Measurements from ENCODE around the gene GJC2. TPM values are rescaled to one million over a fixed set of nuclear protein-coding genes. Genes with fewer than 3 reads are reported as not detected.
"Not testable (repeated sequence)": the region's sequence is repeated elsewhere in the genome, so short reads cannot be mapped to it uniquely, and the experiment has no call there.

GJC2 gene
- total and polyA plus RNA-seq, 2 donors, result 4.0 to 5.4 TPM

GRCh38 chr1:228172591-228173527 is 23.1 kb downstream of the GJC2 start:
- no peak overlapping the region for H3K27ac ChIP-seq (ENCODE audit: low read depth)

GRCh38 chr1:228173528-228174481 is 24.1 kb downstream of the GJC2 start:
- 63% methylated on average over 36 of the region's 69 CpGs for WGBS
- not testable (repeated sequence) for H3K27ac ChIP-seq (ENCODE audit: low read depth)

More at GRCh38 chr1:228172591-228173527, 23.1 kb downstream of the GJC2 start:
- no peak overlapping the region for H3K4me3 ChIP-seq (ENCODE audit: low read depth, low read length)
- no peak for DNase-seq (ENCODE audit: extremely low spot score)
- 85% methylated on average over 21 of the region's 21 CpGs for WGBS
- no peaks in the 10 kb centered on the region for H3K4me1 ChIP-seq (ENCODE audit: insufficient read depth)
- peaks cover 1% of the 10 kb centered on the region for H3K36me3 ChIP-seq (ENCODE audit: insufficient read depth)

GRCh38 chr1:228174482-228175315 is 25.0 kb downstream of the GJC2 start:
- WGBS, result 90% methylated on average over 52 of the region's 52 CpGs
- H3K27ac ChIP-seq (ENCODE audit: low read depth), result no peak overlapping the region
- DNase-seq (ENCODE audit: extremely low spot score), result no peak

More at GRCh38 chr1:228173528-228174481, 24.1 kb downstream of the GJC2 start:
- not testable (repeated sequence) for H3K4me1 ChIP-seq (ENCODE audit: insufficient read depth); H3K4me3 ChIP-seq (ENCODE audit: low read depth, low read length); H3K36me3 ChIP-seq (ENCODE audit: insufficient read depth); DNase-seq (ENCODE audit: extremely low spot score)

GRCh38 chr1:228175316-228176023 is 25.7 kb downstream of the GJC2 start:
- WGBS, result 92% methylated on average over 18 of the region's 18 CpGs
- peaks cover 1% of the 10 kb centered on the region for H3K36me3 ChIP-seq (ENCODE audit: insufficient read depth)
- no peak overlapping the region for H3K4me3 ChIP-seq (ENCODE audit: low read depth, low read length)
- H3K27ac ChIP-seq (ENCODE audit: low read depth), result no peak overlapping the region
- DNase-seq (ENCODE audit: extremely low spot score), result no peak
- H3K4me1 ChIP-seq (ENCODE audit: insufficient read depth), result no peaks in the 10 kb centered on the region

More at GRCh38 chr1:228174482-228175315, 25.0 kb downstream of the GJC2 start:
- Histone ChIP-seq H3K4me3 (ENCODE audit: low read depth, low read length) (no peak overlapping the region), H3K4me1 (ENCODE audit: insufficient read depth) (no peaks in the 10 kb centered on the region), H3K36me3 (ENCODE audit: insufficient read depth) (peaks cover 1% of the 10 kb centered on the region)

- Histone ChIP-seq H3K4me1 (ENCODE audit: insufficient read depth) (no peaks in the 10 kb centered on the region), H3K36me3 (ENCODE audit: insufficient read depth) (peaks cover 1% of the 10 kb centered on the region), H3K27ac (ENCODE audit: low read depth) (no peak overlapping the region), H3K4me3 (ENCODE audit: low read depth, low read length) (no peak overlapping the region)
- WGBS, result 94% methylated on average over 4 of the region's 4 CpGs
- no peak for DNase-seq (ENCODE audit: extremely low spot score)
Observed at GRCh38 chr1:228176024-228176395, 26.3 kb downstream of the GJC2 start.

GRCh38 chr1:228176461-228177182 is 26.9 kb downstream of the GJC2 start:
- 88% methylated on average over 19 of the region's 19 CpGs for WGBS
- H3K27ac ChIP-seq (ENCODE audit: low read depth), result no peak overlapping the region
- peaks cover 1% of the 10 kb centered on the region for H3K36me3 ChIP-seq (ENCODE audit: insufficient read depth)
- H3K4me3 ChIP-seq (ENCODE audit: low read depth, low read length), result no peak overlapping the region
- DNase-seq (ENCODE audit: extremely low spot score), result no peak
- no peaks in the 10 kb centered on the region for H3K4me1 ChIP-seq (ENCODE audit: insufficient read depth)

GRCh38 chr1:228177183-228177475 is 27.4 kb downstream of the GJC2 start:
- WGBS, result 92% methylated on average over 5 of the region's 5 CpGs
- DNase-seq (ENCODE audit: extremely low spot score), result no peak
- Histone ChIP-seq H3K4me3 (ENCODE audit: low read depth, low read length) (no peak overlapping the region), H3K4me1 (ENCODE audit: insufficient read depth) (no peaks in the 10 kb centered on the region), H3K27ac (ENCODE audit: low read depth) (no peak overlapping the region), H3K36me3 (ENCODE audit: insufficient read depth) (peaks cover 1% of the 10 kb centered on the region)

GRCh38 chr1:228177721-228178710 is 28.3 kb downstream of the GJC2 start:
- no peak overlapping the region for H3K27ac ChIP-seq (ENCODE audit: low read depth)
- 84% methylated on average over 12 of the region's 12 CpGs for WGBS
- DNase-seq (ENCODE audit: extremely low spot score), result no peak

GRCh38 chr1:228178737-228179684 is 29.3 kb downstream of the GJC2 start:
- Histone ChIP-seq H3K27ac (ENCODE audit: low read depth) (no peak overlapping the region), H3K4me1 (ENCODE audit: insufficient read depth) (no peaks in the 10 kb centered on the region), H3K4me3 (ENCODE audit: low read depth, low read length) (no peak overlapping the region), H3K36me3 (ENCODE audit: insufficient read depth) (peaks cover 1% of the 10 kb centered on the region)
- WGBS, result 53% methylated on average over 12 of the region's 12 CpGs
- DNase-seq (ENCODE audit: extremely low spot score), result no peak

More at GRCh38 chr1:228177721-228178710, 28.3 kb downstream of the GJC2 start:
- no peak overlapping the region for H3K4me3 ChIP-seq (ENCODE audit: low read depth, low read length)
- H3K36me3 ChIP-seq (ENCODE audit: insufficient read depth), result peaks cover 1% of the 10 kb centered on the region
- no peaks in the 10 kb centered on the region for H3K4me1 ChIP-seq (ENCODE audit: insufficient read depth)

GRCh38 chr1:228180271-228180958 is 30.7 kb downstream of the GJC2 start:
- H3K27ac ChIP-seq (ENCODE audit: low read depth), result no peak overlapping the region
- peaks cover 1% of the 10 kb centered on the region for H3K36me3 ChIP-seq (ENCODE audit: insufficient read depth)
- WGBS, result 67% methylated on average over 4 of the region's 4 CpGs
- no peaks in the 10 kb centered on the region for H3K4me1 ChIP-seq (ENCODE audit: insufficient read depth)
- H3K4me3 ChIP-seq (ENCODE audit: low read depth, low read length), result no peak overlapping the region
- DNase-seq (ENCODE audit: extremely low spot score), result no peak
